Non-pigmented ciliary epithelial cell (primary cell): ENCODE data around the gene ANLN.

ENCODE experiments used
- DNase-seq: peaks from one replicate; pipeline ENCODE4 v3.0.0-alpha.2; 2010; ENCODE audit warnings: low read depth

ANLN gene

GRCh38 chr7:36408589-36408988 is 18.9 kb downstream of the ANLN start:
- no peak for DNase-seq

- DNase-seq = no peak
Observed at GRCh38 chr7:36409180-36409579, 19.5 kb downstream of the ANLN start.

- DNase-seq = no peak
Observed at GRCh38 chr7:36415144-36415543, 25.5 kb downstream of the ANLN start.

GRCh38 chr7:36416251-36416650 is 26.6 kb downstream of the ANLN start:
- no peak for DNase-seq

GRCh38 chr7:36420307-36420706 is 30.6 kb downstream of the ANLN start:
- no peak for DNase-seq

GRCh38 chr7:36422072-36422471 is 32.4 kb downstream of the ANLN start:
- no peak for DNase-seq

- no peak for DNase-seq
Observed at GRCh38 chr7:36423633-36424032, 34.0 kb downstream of the ANLN start.

GRCh38 chr7:36430186-36430585 is 40.5 kb downstream of the ANLN start:
- DNase-seq = no peak

- no peak for DNase-seq
Observed at GRCh38 chr7:36430881-36431280, 41.2 kb downstream of the ANLN start.

GRCh38 chr7:36438211-36438610 is 48.5 kb downstream of the ANLN start:
- DNase-seq = no peak

GRCh38 chr7:36439624-36440023 is 50.0 kb downstream of the ANLN start:
- DNase-seq = no peak

- peak; percentile 9 for DNase-seq
Observed at GRCh38 chr7:36440880-36441279, 51.2 kb downstream of the ANLN start.

- DNase-seq = no peak
Observed at GRCh38 chr7:36441344-36442022, 51.8 kb downstream of the ANLN start.

- no peak for DNase-seq
Observed at GRCh38 chr7:36448781-36449379, 59.2 kb downstream of the ANLN start.

- DNase-seq = no peak
Observed at GRCh38 chr7:36449685-36450084, 60.0 kb downstream of the ANLN start.

- no peak for DNase-seq
Observed at GRCh38 chr7:36453769-36454168, 64.1 kb downstream of the ANLN start.

- no peak for DNase-seq
Observed at GRCh38 chr7:36455646-36456045, 66.0 kb downstream of the ANLN start.

GRCh38 chr7:36456138-36456537 is 66.5 kb downstream of the ANLN start:
- no peak for DNase-seq

- no peak for DNase-seq
Observed at GRCh38 chr7:36456548-36456947, 66.9 kb downstream of the ANLN start.

- DNase-seq = no peak
Observed at GRCh38 chr7:36459236-36459960, 69.7 kb downstream of the ANLN start.

GRCh38 chr7:36460811-36461429 is 71.3 kb downstream of the ANLN start:
- no peak for DNase-seq

- DNase-seq = no peak
Observed at GRCh38 chr7:36462551-36463137, 73.0 kb downstream of the ANLN start.

- DNase-seq = no peak
Observed at GRCh38 chr7:36464271-36464670, 74.6 kb downstream of the ANLN start.
